EH (cell line): ENCODE data around the gene HPS4.

Experiments
- DNase-seq: peaks from one replicate; pipeline ENCODE4 v3.0.0-alpha.2; 2015; ENCODE audit warnings: low read depth

The HPS4 gene

GRCh38 chr22:26464312-26464711 lies 19.3 kb downstream of the HPS4 start:
- DNase-seq: peak; percentile 85

- DNase-seq: no peak
Observed at GRCh38 chr22:26463688-26464087, 19.9 kb downstream of the HPS4 start.

- no peak for DNase-seq
Observed at GRCh38 chr22:26463101-26463661, 20.4 kb downstream of the HPS4 start.

- no peak for DNase-seq
Observed at GRCh38 chr22:26462641-26463040, 20.9 kb downstream of the HPS4 start.

DNA sequence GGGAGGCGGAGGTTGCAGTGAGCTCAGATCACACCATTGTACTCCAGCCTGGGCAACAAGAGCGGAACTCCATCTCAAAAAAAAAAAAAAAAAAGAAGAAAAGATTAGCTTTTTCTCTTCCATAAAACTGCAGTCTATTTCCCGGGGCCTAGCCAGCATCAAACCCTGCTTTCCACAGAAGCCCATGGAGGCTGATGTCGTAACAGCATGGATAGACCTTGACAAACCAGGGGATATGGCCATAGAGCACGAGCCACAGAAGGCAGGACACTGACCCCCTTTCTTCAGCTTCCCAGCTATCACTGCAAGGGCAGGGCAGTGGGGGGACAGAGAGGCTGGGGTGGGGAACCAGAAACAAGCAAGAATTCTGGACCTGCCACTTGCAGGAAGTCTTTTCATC lies 21.5 kb downstream of the HPS4 start:
- DNase-seq: no peak

DNA sequence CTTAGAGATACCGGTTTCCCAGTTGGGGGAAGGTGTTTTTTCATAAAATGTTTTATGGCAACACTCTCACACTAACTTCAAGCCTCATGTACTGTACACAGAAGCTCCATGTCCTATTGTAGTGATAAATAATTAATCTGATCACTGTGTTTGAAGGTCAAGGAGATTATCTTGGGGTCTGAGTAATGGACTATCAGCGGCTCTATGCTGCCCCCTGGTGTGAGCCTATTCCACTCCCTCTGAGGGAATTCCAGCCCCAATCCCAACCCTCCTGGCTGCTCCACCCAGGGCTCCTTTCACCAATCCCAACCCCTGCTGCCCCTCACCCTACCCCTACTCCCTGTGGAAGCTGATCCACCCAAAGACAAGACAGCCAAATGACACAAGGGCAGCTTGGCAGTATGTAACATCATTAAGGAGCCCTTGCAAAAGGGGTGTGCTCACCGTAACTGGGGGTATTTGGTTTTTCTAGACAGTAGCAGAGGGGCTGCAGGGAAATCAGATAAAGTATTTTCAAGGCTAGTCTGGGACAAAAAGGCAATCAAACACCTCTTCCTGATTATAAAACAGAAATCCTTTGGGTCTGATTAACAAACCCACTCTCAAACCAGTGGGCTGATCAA lies 22.3 kb downstream of the HPS4 start:
- DNase-seq: peak; percentile 65

- no peak for DNase-seq
Observed at GRCh38 chr22:26460202-26460601, 23.4 kb downstream of the HPS4 start.

- DNase-seq: no peak
Observed at GRCh38 chr22:26457661-26458272, 25.8 kb downstream of the HPS4 start.

- DNase-seq: no peak
Observed at GRCh38 chr22:26453812-26454500, 29.6 kb downstream of the HPS4 start.

GRCh38 chr22:26453216-26453615 lies 30.4 kb downstream of the HPS4 start:
- DNase-seq: no peak

DNA sequence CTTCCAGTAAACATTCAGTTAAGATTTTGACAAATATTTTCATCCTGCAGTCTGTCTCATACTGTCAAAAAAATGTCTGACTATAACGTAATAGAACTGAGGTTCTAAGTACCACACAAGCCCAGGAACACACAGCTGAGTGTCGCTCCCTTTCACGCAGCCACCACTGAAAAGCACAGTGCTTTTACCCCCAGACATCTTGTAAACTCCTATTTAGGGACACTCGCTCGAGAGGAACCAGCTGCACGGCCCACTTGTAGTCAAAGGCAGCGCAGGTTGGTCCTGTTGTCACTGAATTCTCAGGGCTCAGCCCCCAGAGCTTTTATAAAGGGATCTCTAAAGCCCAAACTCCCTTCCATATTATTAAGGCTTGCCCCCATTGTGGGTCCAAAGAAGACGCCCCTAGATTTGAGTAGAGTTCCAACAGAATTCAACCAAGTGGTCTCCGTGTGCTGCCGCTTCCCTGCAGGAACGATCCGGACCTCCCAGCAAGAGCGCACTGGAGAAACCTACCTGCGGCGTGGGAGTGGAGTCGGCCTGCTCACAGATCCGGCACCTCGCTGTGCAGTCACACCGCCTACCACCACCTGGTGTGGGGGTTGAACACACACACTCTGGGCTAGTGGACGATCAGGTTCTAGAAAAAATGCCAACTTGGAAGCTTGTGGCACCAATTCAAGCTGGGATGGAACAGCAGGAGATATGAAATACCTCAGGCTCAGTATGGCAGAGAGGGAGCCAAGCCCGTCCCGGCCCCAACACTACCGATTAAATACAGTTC lies 31.2 kb downstream of the HPS4 start:
- DNase-seq: no peak

- DNase-seq: no peak
Observed at GRCh38 chr22:26450453-26451185, 33.0 kb downstream of the HPS4 start.

DNA sequence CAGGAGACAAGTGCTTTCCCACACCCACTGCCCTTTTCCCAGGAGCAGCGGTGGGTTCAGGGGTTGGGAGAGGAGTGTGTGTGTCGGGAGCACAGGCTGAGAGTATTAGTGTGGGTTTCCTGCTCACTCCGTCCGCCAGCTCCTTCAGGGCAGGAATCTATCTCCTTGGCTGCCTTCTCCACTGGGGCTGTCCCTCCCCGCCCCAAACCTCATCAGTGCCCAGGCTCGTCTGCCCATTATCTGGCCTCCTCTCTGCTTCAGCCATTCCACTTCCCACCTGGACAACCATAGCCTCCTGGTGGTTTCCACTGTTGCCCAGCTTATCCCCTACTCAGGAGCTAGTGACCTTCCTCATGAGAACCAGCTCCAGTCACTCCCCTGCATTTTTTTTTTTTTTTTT lies 34.6 kb downstream of the HPS4 start:
- DNase-seq: no peak

- no peak for DNase-seq
Observed at GRCh38 chr22:26448334-26448733, 35.2 kb downstream of the HPS4 start.

GRCh38 chr22:26447584-26448329 lies 35.8 kb downstream of the HPS4 start:
- no peak for DNase-seq

DNA sequence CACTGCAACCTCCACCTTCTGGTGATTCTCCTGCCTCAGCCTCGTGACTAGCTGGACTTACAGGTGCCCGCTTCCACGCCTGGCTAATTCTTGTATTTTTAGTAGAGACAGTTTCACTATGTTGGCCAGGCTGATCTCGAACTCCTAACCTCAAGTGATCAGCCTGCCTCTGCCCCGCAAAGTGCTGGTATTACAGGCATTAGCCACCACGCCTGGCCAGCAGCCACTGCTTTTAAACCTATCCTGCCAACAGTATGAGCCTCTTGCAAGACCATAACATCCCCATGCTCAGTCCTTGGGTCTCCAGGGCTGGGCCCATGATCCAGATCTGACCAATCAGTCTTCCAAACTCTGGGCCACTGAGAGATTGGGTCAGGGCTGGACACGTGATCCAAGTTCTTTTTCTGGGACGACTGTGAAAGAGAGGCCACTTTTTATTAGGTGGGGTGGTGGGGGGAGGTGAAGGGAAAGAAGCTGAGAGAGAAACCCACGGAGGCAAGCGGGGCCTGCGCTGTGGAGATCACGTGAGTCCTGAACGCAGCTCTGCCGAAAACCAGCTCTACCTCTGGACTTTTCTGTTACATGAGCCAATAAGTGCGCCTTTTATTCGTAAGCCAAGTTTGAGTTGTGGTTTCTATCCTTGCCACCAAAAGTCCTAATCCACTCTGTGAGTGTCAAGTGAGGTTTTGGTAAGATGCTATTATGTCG lies 36.6 kb downstream of the HPS4 start:
- DNase-seq: no peak

GRCh38 chr22:26445577-26446275 lies 37.9 kb downstream of the HPS4 start:
- no peak for DNase-seq

- DNase-seq: no peak
Observed at GRCh38 chr22:26444777-26445176, 38.8 kb downstream of the HPS4 start.

- DNase-seq: no peak
Observed at GRCh38 chr22:26443901-26444690, 39.5 kb downstream of the HPS4 start.
